ENCODE measurements around the gene HNRNPK.
"Not testable (repeated sequence)": the region's sequence is repeated elsewhere in the genome, so short reads cannot be mapped to it uniquely, and the experiment has no call there.

Gene HNRNPK

GRCh38 chr9:83977196-83977595 is 2.8 kb downstream of the HNRNPK start:
- no peak for DNase-seq (ENCODE audit: low read depth, low spot score)

- DNase-seq (ENCODE audit: low read depth, low spot score), result no peak
These were observed 3.6 kb downstream of the HNRNPK start for GRCh38 chr9:83976372-83976771.

DNA sequence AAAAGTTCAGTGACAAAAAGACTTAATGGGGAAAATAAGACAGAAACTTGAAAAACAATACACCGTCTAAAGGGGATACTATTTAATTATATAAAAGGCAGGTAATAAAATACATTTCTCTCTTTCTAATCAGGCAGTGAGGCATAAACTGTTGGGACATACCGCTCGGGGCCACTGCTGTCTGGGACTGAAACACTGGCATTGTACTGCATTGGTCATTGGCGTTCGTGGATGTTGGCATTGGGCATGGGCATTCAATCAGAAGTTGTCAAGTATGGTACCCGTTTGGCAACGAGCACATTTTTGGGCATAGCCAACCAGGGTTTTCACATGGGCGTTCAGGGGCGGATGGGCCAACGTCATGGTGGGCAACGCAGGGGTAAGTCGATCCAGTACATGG is 4.7 kb downstream of the HNRNPK start:
- DNase-seq (ENCODE audit: low read depth, low spot score), result no peak

- no peak for DNase-seq (ENCODE audit: low read depth, low spot score)
These were observed 7.7 kb downstream of the HNRNPK start for GRCh38 chr9:83972286-83972685.

DNA sequence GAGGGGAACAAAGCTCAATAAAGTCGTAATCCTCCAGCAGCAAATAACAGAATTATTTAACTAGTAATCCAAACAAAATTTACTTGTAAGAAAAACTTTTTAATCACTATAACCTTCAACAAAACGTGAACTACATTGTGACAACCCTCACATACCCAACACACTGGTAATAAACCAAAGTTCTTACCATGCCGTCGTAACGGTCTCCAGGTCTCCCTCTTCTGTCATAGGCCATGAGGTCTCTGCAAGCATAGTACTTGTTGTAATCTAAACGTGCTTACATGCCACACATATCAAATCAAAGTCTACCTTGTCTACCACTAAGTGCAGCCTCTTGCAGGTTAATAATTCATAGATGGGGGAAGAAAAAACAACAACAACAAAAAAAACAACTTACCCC is 8.5 kb downstream of the HNRNPK start:
- DNase-seq (ENCODE audit: low read depth, low spot score), result no peak

GRCh38 chr9:83969602-83970001 is 10.4 kb downstream of the HNRNPK start:
- DNase-seq (ENCODE audit: low read depth, low spot score), result no peak

- DNase-seq (ENCODE audit: low read depth, low spot score), result no peak
These were observed 12.9 kb downstream of the HNRNPK start for GRCh38 chr9:83967073-83967472.

DNA sequence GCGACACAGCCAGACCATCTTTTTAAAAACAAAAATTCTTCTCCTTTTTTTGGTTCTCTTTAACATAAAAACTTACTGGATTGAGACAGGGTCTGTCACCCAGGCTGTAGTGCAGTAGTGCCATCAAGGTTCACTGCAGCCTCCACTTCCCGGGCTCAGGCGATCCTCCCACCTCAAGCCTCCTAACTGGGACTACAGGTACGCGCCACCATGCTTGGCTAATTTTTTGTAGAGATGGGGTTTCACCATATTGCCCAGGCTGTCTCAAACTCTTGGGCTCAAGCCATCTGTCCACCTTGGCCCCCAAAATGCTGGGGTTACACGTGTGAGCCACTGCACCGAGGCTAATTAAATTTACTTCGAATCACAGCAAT is 13.8 kb downstream of the HNRNPK start:
- no peak for DNase-seq (ENCODE audit: low read depth, low spot score)

DNA sequence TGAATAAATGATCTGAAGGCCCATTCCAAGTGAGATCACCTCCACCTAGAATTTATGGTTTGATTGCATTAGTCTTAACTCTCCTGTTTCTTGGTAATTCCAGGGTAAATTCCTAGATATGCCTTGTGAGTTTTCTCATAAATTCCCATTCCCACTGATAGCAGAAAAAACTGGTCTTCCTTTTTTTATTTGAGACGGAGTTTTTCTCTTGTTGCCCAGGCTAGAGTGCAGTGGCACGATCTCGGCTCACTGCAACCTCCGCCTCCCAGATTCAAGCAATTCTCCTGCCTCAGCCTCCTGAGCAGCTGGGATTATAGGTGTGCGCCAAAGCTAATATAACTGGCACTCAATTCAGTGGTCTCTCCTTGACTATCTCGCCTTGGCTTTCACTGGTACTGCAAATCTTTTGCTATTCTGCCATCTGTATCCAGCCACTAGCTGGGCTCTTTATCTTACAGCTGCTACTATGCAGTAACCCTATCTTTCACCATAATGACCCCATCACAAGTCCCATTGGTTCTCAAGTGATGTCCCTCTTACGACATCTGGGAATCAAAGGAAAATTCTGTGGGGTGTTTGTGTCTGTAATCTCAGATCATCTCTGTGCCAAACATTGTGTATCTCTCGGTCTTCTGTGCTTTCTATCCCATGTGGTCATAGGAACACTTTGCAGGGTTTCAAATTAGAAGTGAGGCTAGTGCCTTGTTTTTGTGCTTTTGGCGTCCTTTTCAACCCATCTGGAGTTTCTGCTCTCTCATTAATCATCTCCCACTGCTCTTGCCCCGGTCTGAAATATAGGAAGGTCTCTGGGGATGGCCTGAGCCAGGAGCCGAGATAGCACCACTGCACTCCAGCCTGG is 14.4 kb downstream of the HNRNPK start:
- DNase-seq (ENCODE audit: low read depth, low spot score), result no peak

GRCh38 chr9:83964973-83965349 is 15.1 kb downstream of the HNRNPK start:
- no peak for DNase-seq (ENCODE audit: low read depth, low spot score)

GRCh38 chr9:83962165-83962564 is 17.9 kb downstream of the HNRNPK start:
- DNase-seq (ENCODE audit: low read depth, low spot score), result no peak

DNA sequence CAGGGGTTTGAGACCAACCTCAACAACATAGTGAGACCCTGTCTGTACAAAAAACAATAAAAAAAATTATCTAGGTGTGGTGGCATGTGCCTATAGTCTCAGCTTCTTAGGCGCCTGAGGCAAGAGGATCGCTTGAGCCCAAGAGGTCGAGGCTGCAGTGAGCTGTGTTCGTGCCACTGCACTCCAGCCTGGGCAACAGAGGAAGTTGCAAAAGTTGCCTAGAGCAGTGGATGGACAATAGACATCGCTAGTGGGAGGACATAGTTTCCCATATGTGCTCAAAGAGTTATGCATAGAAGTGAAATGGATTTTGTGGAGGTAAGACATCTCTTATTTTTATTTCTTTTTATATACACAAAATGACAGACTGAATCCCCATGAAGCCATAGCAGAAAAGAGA is 19.0 kb downstream of the HNRNPK start:
- DNase-seq (ENCODE audit: low read depth, low spot score), result no peak

- peak; percentile 78 for DNase-seq (ENCODE audit: low read depth, low spot score)
These were observed 21.0 kb downstream of the HNRNPK start for GRCh38 chr9:83959061-83959460.

- DNase-seq (ENCODE audit: low read depth, low spot score), result no peak
These were observed 22.8 kb downstream of the HNRNPK start for GRCh38 chr9:83957248-83957513.

DNA sequence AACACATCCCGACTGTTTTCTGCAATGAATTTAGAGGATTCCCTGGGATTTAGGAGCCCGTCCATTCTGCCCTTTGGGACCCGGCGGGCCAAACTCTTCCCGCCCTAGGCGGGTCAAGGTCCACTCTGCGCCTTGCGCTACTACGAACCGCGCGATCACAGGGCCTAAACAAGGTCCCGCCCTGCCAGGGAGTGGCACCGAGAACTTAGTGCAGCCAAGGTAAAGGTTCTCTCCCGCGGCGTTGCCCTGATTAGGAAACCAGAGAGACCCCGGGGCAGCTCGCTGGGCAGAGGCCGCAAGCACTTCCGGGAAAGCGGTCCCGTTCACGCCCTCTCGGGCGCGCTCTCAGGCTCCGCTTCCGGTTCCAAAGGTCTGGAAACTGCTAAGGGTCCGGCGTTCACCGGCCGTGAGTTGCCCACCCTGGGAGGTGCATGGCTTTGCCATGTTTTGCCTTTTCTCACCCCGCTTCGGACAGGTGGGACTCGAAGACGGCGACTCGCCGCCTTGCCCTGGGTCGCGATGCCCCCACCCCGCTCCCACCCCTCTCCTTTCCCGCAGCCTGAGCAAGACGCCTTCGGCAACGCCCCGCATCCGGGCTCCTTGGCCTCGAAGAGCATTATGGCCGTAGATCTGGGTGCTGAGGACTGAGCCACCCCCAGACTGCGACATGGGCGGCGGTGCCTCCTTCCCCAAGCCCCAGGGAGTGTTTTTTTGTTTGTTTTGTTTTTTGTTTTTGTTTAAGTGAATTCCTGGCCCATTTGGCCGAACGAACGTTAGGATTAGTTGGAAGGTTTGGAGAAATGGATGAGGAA is 23.4 kb downstream of the HNRNPK start:
- DNase-seq (ENCODE audit: low read depth, low spot score), result no peak

GRCh38 chr9:83956086-83956435 is 24.0 kb downstream of the HNRNPK start:
- no peak for DNase-seq (ENCODE audit: low read depth, low spot score)

DNA sequence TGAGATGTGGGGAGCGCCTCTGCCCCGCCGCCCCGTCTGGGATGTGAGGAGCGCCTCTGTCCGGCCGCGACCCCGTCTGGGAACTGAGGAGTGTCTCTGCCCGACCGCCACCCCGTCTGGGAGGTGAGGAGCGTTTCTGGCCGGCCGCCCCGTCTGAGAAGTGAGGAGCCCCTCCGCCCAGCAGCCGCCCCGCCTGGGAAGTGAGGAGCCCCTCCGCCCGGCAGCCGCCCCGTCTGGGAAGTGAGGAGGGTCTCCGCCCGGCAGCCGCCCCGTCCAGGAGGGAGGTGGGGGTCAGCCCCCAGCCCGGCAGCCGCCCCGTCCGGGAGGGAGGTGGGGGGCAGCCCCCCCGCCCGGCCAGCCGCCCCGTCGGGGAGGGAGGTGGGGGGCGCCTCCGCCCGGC is 31.9 kb downstream of the HNRNPK start:
- DNase-seq (ENCODE audit: low read depth, low spot score), result not testable (repeated sequence)

DNA sequence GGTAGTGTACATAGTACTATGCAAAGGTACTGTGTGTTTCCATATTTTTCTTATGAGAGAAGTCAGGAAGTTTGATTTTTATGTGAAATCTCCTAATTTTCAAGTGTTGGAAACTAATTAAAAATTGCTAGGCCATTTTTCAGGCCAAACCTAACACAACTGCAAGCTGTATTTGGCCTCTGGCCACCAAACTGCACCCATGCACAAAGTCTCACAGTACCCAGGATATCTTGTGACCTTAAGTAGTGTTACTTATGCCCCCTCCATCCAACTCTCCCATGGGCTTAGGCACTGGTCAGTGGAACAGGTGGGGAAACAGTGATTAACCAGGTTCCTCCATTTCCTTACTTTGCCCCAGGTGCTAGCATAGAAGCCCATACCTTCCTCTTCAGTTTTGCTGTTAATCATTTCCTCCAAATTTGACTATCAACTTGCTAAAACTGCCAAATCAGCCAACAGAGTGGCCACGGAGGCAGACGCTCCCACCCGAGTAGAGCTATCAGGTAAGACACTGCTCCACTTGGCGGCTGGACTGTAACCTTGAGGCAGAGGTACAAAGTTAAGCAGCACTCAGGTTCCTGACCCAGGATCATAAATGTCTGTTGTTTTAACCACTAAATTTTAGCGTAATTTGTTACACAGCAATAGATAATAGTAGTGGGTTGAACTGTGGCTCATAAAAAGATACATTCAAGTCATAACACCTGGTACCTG is 39.3 kb downstream of the HNRNPK start:
- DNase-seq (ENCODE audit: low read depth, low spot score), result no peak

DNA sequence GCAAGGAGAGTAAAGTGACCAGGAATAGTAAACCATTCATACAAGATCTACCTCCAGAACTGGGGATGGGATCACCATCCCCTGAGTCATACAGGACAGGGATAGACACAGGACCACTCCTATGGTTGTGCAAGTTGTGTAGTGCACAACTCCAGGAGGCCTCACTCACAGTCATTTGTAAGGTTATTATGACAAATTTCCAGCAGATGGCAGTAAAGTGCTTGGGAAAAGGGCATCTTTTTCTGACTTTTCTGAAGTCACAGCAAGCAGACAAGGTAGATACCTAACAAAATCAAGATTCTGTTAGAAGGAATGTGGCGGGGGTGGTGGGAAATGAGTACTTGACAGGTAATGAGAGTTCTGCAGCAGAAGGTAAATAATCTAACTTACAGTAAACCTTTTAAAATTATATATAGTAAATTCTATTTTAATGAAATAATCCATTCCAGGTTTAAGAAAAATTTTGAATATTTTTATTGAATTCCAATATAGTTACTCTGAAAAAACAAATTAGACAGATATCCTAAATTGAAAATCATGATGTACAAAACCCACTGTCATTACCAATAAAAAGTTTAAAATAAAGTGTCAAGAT is 42.1 kb downstream of the HNRNPK start:
- no peak for DNase-seq (ENCODE audit: low read depth, low spot score)

- no peak for DNase-seq (ENCODE audit: low read depth, low spot score)
These were observed 43.5 kb downstream of the HNRNPK start for GRCh38 chr9:83936523-83936922.

- DNase-seq (ENCODE audit: low read depth, low spot score), result no peak
These were observed 44.6 kb downstream of the HNRNPK start for GRCh38 chr9:83935276-83935935.

Measured in brain pericyte (primary cell).